ENCODE data around the gene PAK1IP1.

- TF ChIP-seq POLR2A (IDR thresholded peaks at IDR 0.05; ENCODE audit: low read length) (no peak), GATA1 (IDR thresholded peaks at IDR 0.05; ENCODE audit: low read depth, low read length) (no peak)
Measured at GRCh38 chr6:10733863-10734262, 39.1 kb downstream of the PAK1IP1 start.

All from erythroblast (primary cell).